Activated CD4-positive, CD25-positive, alpha-beta regulatory T cell treated with anti-CD3 and anti-CD28 coated beads, Interleukin-2, amount 50 U/mL, for 72 hours (primary cell): ENCODE results near the gene FDXACB1.
"Not testable (repeated sequence)": the region's sequence is repeated elsewhere in the genome, so short reads cannot be mapped to it uniquely, and the experiment has no call there.

ENCODE experiments used
- DNase-seq: peaks from one replicate; pipeline ENCODE4 v3.0.0; 2021

FDXACB1 gene

GRCh38 chr11:111909378-111909777 lies 30.4 kb upstream of the FDXACB1 start:
- DNase-seq, result no peak

GRCh38 chr11:111908639-111909305 lies 29.8 kb upstream of the FDXACB1 start:
- no peak for DNase-seq

- no peak for DNase-seq
Measured at GRCh38 chr11:111906680-111907079, 27.7 kb upstream of the FDXACB1 start.

- DNase-seq, result no peak
Measured at GRCh38 chr11:111905411-111905810, 26.4 kb upstream of the FDXACB1 start.

GRCh38 chr11:111886844-111887243 lies 7.9 kb upstream of the FDXACB1 start:
- DNase-seq, result no peak

GRCh38 chr11:111886032-111886431 lies 7.1 kb upstream of the FDXACB1 start:
- DNase-seq, result no peak

GRCh38 chr11:111885053-111885452 lies 6.1 kb upstream of the FDXACB1 start:
- not testable (repeated sequence) for DNase-seq

GRCh38 chr11:111882202-111882601 lies 3.2 kb upstream of the FDXACB1 start:
- no peak for DNase-seq

GRCh38 chr11:111879637-111879960 lies 634 bp upstream of the FDXACB1 start:
- DNase-seq, result no peak

GRCh38 chr11:111878385-111878848 lies 548 bp downstream of the FDXACB1 start:
- DNase-seq, result no peak

GRCh38 chr11:111871693-111872161 lies 7.2 kb downstream of the FDXACB1 start:
- no peak for DNase-seq

- DNase-seq, result peak; percentile 91
Measured at GRCh38 chr11:111870886-111871692, 7.9 kb downstream of the FDXACB1 start, which contains the start of gene ALG9. ALG9 (minus strand) TSS chr11:111871581; CDS start chr11:111871482, 99 bp downstream.

GRCh38 chr11:111870522-111870885 lies 8.5 kb downstream of the FDXACB1 start:
- no peak for DNase-seq

GRCh38 chr11:111870113-111870512 lies 8.9 kb downstream of the FDXACB1 start:
- DNase-seq, result no peak

- no peak for DNase-seq
Measured at GRCh38 chr11:111860257-111860656, 18.7 kb downstream of the FDXACB1 start.

GRCh38 chr11:111855506-111855905 lies 23.5 kb downstream of the FDXACB1 start:
- no peak for DNase-seq

GRCh38 chr11:111852103-111852502 lies 26.9 kb downstream of the FDXACB1 start:
- DNase-seq, result no peak

GRCh38 chr11:111851636-111852035 lies 27.3 kb downstream of the FDXACB1 start:
- no peak for DNase-seq

GRCh38 chr11:111851067-111851466 lies 27.9 kb downstream of the FDXACB1 start:
- DNase-seq, result no peak

GRCh38 chr11:111849631-111850030 lies 29.3 kb downstream of the FDXACB1 start:
- DNase-seq, result no peak

- DNase-seq, result no peak
Measured at GRCh38 chr11:111846636-111847035, 32.3 kb downstream of the FDXACB1 start.

GRCh38 chr11:111846063-111846462 lies 32.9 kb downstream of the FDXACB1 start:
- no peak for DNase-seq

- DNase-seq, result no peak
Measured at GRCh38 chr11:111845276-111846028, 33.5 kb downstream of the FDXACB1 start.

- DNase-seq, result no peak
Measured at GRCh38 chr11:111843661-111844060, 35.3 kb downstream of the FDXACB1 start.
